Stimulated activated memory B cell treated with anti-CD40 and anti-IgM and Interleukin-4, amounts not matched to agents 10 μg/mL and 1 μg/mL and 100 μg/mL, for 72 hours (primary cell): Measurements from ENCODE around the gene IL19.

ENCODE experiments used
- ATAC-seq: fragments of 150-1000 bp; cut with Tn5 transposase; 2 replicates; pipeline ENCODE4 v1.10.0; 2021
- H3K27ac Mint-ChIP-seq: one replicate; pipeline ENCODE4 v1.8.0; 2022; ENCODE audit warnings: mild to moderate bottlenecking, mixed read lengths
- H3K27me3 Mint-ChIP-seq: one replicate; pipeline ENCODE4 v1.8.0; 2022; ENCODE audit warnings: mixed read lengths
- H3K36me3 Mint-ChIP-seq: one replicate; pipeline ENCODE4 v1.8.0; 2022; ENCODE audit warnings: mixed read lengths
- H3K4me1 Mint-ChIP-seq: one replicate; pipeline ENCODE4 v1.8.0; 2022; ENCODE audit warnings: mixed read lengths
- H3K4me3 Mint-ChIP-seq: one replicate; pipeline ENCODE4 v1.8.0; 2022; ENCODE audit warnings: mild to moderate bottlenecking, moderate library complexity, mixed read lengths
- H3K9me3 Mint-ChIP-seq: one replicate; pipeline ENCODE4 v1.8.0; 2022; ENCODE audit warnings: mixed read lengths

Gene IL19

GRCh38 chr1:206779638-206780037, 9.1 kb downstream of the IL19 start:
- H3K9me3 Mint-ChIP-seq: no peaks in the 10 kb centered on the region
- H3K36me3 Mint-ChIP-seq: no peaks in the 10 kb centered on the region
- H3K27ac Mint-ChIP-seq: no peak overlapping the region
- no peaks in the 10 kb centered on the region for H3K27me3 Mint-ChIP-seq
- no peak overlapping the region for H3K4me3 Mint-ChIP-seq
- ATAC-seq: no peak
- peaks cover 26% of the 10 kb centered on the region for H3K4me1 Mint-ChIP-seq

DNA sequence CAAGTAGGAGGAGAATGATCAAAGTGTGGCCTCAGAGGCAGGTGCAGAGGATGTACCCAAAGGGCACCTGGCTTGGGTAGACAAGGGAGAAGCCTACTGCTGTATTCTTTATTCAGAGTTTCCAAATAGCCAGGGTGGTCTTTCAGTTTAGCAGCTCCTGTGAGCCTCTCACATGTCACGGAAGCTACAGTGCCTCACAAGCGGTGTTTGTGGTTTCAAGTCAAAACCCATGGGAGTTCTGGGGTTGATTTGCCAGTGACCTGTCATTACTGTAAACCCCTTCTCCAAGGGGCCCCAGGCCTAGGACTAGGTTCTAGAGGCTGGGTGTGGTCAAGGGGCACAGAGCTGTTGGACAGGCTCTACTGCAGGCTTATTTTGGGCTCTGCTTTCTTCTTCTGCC, 11.9 kb downstream of the IL19 start:
- ATAC-seq: peak; percentile 83
- no peaks in the 10 kb centered on the region for H3K9me3 Mint-ChIP-seq
- peaks cover 51% of the 10 kb centered on the region for H3K4me1 Mint-ChIP-seq
- no peaks in the 10 kb centered on the region for H3K36me3 Mint-ChIP-seq
- H3K4me3 Mint-ChIP-seq: no peak overlapping the region
- H3K27me3 Mint-ChIP-seq: no peaks in the 10 kb centered on the region
- H3K27ac Mint-ChIP-seq: peak overlapping the region; percentile 26

DNA sequence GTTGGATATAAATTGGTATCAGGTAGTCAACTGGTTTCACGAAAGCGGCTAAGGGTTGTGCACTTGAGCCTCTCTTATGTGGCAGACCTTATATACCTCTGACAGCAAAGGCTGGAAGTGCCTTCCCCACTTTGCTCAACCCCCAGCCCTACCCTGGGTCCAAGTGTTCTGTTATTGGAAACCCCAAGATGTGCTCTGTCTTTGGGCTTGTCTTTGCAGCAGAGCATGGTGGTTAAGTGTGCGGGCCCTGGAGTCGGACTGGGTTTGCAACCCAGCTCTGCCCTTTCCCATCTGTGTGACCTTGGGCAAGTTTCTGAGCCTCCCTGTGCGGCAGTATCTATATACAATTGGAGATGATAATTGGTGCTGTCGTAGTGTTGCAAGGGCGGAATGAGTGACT, 12.9 kb downstream of the IL19 start:
- Mint-ChIP-seq H3K4me1 (peaks cover 51% of the 10 kb centered on the region), H3K27me3 (no peaks in the 10 kb centered on the region), H3K9me3 (no peaks in the 10 kb centered on the region), H3K4me3 (no peak overlapping the region), H3K27ac (no peak overlapping the region), H3K36me3 (no peaks in the 10 kb centered on the region)
- no peak for ATAC-seq

DNA sequence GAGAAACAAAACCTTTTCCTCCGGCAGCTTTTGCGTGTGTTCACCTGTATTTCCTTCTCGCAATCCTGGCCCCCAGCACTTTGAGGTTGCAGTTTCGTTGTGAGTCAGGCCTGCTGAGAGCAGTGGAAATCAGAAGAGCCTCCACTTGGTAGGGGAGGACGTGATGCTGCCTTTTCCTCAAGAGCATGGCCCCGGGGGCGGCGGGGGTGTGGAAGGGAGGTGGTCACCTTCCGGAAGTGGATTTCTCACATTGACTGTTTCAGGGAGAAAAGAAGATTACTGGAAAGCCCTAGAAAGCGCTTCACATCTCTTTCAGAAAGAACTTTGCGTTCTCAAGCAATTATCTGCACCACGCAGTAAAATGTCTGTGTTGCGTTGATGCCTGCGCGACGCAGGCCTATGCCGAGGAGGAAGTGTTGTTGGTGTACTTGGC, 13.9 kb downstream of the IL19 start:
- peak; percentile 89 for ATAC-seq
- H3K36me3 Mint-ChIP-seq: no peaks in the 10 kb centered on the region
- no peaks in the 10 kb centered on the region for H3K27me3 Mint-ChIP-seq
- no peaks in the 10 kb centered on the region for H3K9me3 Mint-ChIP-seq
- H3K27ac Mint-ChIP-seq: peak overlapping the region; percentile 73
- peak overlapping the region; percentile 61 for H3K4me3 Mint-ChIP-seq
- H3K4me1 Mint-ChIP-seq: peaks cover 51% of the 10 kb centered on the region

DNA sequence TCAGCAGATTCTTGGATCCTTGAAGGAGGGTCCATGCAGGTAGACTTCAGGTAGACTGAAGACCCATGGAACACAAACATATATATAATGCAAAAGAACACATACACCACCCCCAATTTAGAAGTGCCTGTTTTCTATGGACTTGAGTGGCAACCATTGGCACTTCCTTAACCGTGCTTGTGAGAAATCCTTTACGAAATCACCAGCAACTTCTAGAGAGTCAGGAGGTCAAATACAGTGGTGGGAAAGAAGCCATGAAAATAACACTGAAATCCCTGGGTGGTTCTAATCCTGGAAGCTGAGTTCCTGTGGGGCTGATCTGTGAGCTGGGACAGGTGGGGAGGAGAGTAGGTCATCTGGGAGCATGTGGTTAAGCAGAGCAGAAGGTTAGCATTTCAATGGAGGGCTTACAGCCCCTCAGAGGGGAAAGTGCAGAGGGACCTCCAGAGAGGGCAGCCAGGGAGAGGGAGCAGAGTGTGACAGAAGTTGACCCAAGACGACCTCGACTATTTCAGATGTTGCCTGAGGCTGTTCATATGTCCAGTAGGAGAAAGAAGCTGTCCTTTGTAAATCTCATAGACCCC, 14.7 kb downstream of the IL19 start:
- no peak for ATAC-seq
- Mint-ChIP-seq H3K9me3 (no peaks in the 10 kb centered on the region), H3K27ac (peak overlapping the region; percentile 73), H3K27me3 (no peaks in the 10 kb centered on the region), H3K4me1 (peaks cover 57% of the 10 kb centered on the region), H3K4me3 (no peak overlapping the region), H3K36me3 (no peaks in the 10 kb centered on the region)

DNA sequence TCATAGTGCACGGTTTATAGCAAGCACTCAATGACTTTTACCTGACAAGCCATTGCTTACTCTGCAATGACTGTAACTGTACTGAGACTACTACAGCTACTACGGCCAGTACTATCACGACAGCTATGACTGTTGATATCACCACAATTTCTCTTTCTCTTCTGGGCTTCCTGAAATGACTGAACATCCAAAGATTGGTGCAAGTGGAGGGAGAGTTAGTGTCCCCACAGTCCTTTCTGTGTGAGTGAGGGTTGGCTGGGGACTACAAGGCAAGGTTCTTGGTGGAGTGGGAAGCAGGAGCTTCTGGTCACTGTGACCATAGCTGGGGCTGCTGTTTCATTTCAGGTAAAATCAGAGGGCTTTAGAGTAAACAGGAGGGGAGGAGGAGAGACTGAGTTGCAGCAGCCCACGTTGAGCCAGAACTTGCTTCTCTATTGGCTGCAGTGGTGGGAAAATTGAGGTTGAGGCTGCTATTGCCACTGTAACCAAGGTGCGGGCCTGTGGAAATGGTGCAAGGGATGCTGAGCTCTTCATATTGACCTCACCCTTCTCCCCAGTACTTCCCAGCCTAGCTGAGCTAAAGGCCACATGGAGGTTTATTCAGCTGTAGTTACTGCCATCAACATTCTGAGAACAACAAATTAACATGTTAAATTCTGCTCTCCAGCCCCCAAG, 15.8 kb downstream of the IL19 start:
- ATAC-seq: no peak
- Mint-ChIP-seq H3K9me3 (no peaks in the 10 kb centered on the region), H3K36me3 (no peaks in the 10 kb centered on the region), H3K4me1 (peaks cover 68% of the 10 kb centered on the region), H3K27ac (peak overlapping the region; percentile 54), H3K27me3 (no peaks in the 10 kb centered on the region), H3K4me3 (no peak overlapping the region)

GRCh38 chr1:206787891-206788290, 17.3 kb downstream of the IL19 start:
- Mint-ChIP-seq H3K36me3 (no peaks in the 10 kb centered on the region), H3K27ac (peak overlapping the region; percentile 54), H3K27me3 (no peaks in the 10 kb centered on the region), H3K4me3 (no peak overlapping the region), H3K9me3 (no peaks in the 10 kb centered on the region), H3K4me1 (peaks cover 75% of the 10 kb centered on the region)
- ATAC-seq: no peak

DNA sequence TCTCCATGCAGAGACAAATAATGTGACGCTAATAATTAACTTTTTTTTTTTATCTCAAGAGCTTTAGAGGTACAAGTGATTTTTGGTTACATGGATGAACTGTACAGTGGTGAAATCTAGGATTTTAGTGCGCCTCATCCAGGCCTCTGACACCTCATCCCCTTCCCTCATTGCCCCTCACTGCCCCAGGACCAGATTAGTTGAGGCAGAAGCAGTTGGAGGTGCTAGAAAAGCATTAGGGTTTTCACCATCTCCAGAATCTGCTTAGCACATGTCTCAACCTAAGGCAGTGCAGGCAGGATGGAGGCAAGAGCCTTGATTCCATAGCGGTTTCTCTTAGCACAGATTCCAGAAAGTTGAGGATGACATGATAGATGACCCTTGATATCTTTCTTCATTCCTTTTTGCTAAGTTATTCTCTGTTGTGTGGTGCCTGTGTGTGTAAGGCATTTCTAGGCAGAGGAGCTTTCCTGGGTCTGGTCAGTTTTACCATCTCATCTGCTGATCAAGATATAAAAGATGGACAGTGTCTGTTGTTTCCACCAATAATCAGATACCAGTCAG, 18.0 kb downstream of the IL19 start:
- peaks cover 77% of the 10 kb centered on the region for H3K4me1 Mint-ChIP-seq
- no peak overlapping the region for H3K27ac Mint-ChIP-seq
- H3K27me3 Mint-ChIP-seq: no peaks in the 10 kb centered on the region

DNA sequence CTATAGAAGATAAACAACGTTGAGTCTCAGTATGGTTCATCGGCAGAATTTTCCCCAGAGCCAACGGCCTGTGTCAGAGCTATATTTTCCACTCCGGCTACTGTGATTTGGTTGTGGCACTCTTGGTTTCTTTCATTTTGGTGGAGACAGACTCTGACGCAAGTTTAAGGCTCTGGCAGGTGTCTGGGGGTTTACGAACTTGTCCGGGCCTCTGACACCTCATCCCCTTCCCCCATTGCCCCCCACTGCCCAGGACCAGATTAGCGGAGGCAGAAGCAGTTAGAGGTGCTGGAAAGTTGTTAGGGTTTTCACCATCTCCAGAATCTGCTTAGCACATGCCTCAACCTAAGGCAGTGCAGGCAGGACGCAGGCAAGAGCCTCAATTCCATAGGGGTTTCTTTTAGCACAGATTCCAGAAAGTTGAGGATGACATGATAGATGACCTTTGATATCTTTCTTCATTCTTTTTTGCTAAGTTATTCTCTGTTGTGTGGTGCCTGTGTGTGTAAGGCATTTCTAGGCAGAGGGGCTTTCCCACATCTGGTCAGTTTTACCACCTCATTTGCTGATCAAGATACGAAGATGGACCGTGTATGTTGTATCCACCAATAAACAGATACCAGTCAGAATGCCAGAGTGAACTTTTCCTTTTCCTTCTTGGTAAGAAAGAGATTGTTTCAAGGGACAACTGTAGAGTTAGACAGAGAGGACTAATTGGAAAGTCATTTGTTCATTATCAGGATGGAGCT, 20.1 kb downstream of the IL19 start:
- peak overlapping the region; percentile 94 for H3K27ac Mint-ChIP-seq
- H3K36me3 Mint-ChIP-seq: no peaks in the 10 kb centered on the region
- H3K4me3 Mint-ChIP-seq: peak overlapping the region; percentile 62
- ATAC-seq: peak; percentile 69
- H3K27me3 Mint-ChIP-seq: no peaks in the 10 kb centered on the region
- peaks cover 77% of the 10 kb centered on the region for H3K4me1 Mint-ChIP-seq
- peaks cover 2% of the 10 kb centered on the region for H3K9me3 Mint-ChIP-seq

More for the DNA sequence above, 18.0 kb downstream of the IL19 start:
- ATAC-seq: no peak
- Mint-ChIP-seq H3K9me3 (no peaks in the 10 kb centered on the region), H3K36me3 (no peaks in the 10 kb centered on the region), H3K4me3 (no peak overlapping the region)

- peak; percentile 87 for ATAC-seq
- no peaks in the 10 kb centered on the region for H3K36me3 Mint-ChIP-seq
- H3K27ac Mint-ChIP-seq: peak overlapping the region; percentile 94
- peak overlapping the region; percentile 8 for H3K4me3 Mint-ChIP-seq
- no peaks in the 10 kb centered on the region for H3K27me3 Mint-ChIP-seq
- H3K4me1 Mint-ChIP-seq: peaks cover 70% of the 10 kb centered on the region
- H3K9me3 Mint-ChIP-seq: peaks cover 2% of the 10 kb centered on the region
These were observed 22.5 kb downstream of the IL19 start for GRCh38 chr1:206792939-206793607.

DNA sequence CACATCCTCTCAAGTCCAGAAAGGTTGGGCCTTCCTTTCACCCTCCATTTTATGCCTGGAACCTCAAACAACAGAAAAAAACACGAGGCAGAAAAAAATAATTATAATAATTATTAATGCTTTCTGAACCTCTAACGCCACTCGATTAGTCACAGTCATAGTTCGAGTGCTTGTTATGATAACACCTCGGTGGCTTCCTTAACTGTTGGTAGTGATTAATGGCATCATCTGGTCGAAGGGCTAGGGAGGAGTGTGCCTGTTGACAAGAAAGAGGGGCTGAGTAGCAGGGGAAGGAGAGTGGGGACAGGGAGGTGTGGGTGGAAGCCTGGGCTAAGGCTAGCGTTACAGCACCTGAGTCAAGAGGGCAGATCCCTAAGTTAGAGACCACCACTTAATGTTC, 23.0 kb downstream of the IL19 start:
- H3K4me3 Mint-ChIP-seq: no peak overlapping the region

DNA sequence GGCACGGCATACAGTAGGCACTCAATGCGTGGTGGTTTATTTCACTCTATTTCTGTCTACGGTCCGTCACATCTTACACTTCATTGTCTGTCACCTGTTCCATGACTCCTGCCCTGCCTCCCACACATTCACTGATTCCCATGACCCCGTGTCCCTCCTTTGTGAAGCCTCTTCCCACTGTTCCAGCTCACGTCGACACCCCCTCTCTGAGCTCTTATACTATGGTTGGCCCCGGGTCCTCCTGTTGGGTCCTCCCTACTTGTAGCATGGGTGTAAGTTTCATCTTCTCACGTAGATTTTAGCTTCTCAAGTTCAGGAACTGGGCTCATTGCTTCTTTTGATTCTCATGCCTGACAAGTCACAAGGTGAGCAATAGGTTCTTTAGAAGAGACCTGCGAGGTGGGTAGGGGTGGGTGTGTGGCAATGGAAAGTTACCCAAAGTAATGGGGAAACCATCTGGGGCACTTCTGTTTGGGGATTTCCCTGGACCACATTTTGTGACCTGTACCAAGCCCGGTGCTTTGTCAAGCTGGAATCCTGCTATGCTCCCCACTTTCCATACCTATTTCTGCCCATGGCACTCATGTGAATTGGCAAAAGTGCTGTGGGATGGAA, 23.8 kb downstream of the IL19 start:
- H3K4me3 Mint-ChIP-seq: peak overlapping the region; percentile 48
- peaks cover 72% of the 10 kb centered on the region for H3K4me1 Mint-ChIP-seq
- no peaks in the 10 kb centered on the region for H3K36me3 Mint-ChIP-seq
- ATAC-seq: peak; percentile 61
- peak overlapping the region; percentile 94 for H3K27ac Mint-ChIP-seq
- H3K27me3 Mint-ChIP-seq: no peaks in the 10 kb centered on the region
- H3K9me3 Mint-ChIP-seq: peaks cover 2% of the 10 kb centered on the region

More for the DNA sequence above, 23.0 kb downstream of the IL19 start:
- no peak for ATAC-seq
- Mint-ChIP-seq H3K36me3 (no peaks in the 10 kb centered on the region), H3K9me3 (peaks cover 2% of the 10 kb centered on the region), H3K27ac (peak overlapping the region; percentile 94), H3K27me3 (no peaks in the 10 kb centered on the region), H3K4me1 (peaks cover 72% of the 10 kb centered on the region)

DNA sequence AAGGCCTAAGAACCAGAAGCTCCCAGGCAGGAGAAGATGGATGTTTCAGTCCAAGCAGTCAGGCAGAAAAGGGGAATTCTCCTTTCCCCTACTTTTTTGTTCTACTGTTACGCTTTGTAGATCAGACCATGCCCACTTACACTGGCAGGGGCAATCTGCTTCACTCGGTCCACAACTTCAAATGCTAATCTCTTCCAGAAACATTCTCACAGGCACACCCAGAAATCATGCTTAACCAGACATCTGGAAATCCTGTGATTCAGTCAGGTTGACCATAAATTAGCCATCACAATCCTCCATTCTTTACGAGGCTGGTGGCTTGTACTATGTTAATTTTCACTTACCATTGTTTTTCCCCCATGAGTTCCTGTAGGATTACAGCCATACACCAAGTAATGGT, 25.5 kb downstream of the IL19 start:
- H3K4me3 Mint-ChIP-seq: no peak overlapping the region
- H3K27me3 Mint-ChIP-seq: no peaks in the 10 kb centered on the region
- H3K36me3 Mint-ChIP-seq: no peaks in the 10 kb centered on the region
- H3K9me3 Mint-ChIP-seq: peaks cover 2% of the 10 kb centered on the region
- ATAC-seq: no peak
- peaks cover 65% of the 10 kb centered on the region for H3K4me1 Mint-ChIP-seq
- H3K27ac Mint-ChIP-seq: no peak overlapping the region

DNA sequence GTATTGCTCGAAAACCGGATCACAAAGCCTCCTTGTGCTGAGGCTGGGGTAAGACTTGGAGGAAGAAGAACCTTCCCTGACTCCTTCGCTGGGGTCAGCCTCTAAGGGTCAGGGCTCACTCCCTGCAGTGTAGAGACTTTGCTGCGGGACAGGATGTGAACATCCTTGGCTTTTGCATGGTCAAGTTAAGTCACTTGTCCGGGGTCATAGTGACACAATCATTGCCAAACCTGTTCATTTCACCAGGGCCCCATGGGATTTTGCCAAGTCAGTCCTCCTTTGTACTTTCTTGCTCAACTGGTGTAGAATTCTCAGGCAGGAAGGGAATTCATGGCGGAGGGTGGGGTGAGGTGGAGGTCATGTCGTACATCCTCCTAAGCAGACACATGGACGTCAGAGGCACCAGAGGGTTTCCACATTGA, 26.4 kb downstream of the IL19 start:
- H3K4me3 Mint-ChIP-seq: no peak overlapping the region
- H3K36me3 Mint-ChIP-seq: no peaks in the 10 kb centered on the region
- ATAC-seq: no peak
- peaks cover 65% of the 10 kb centered on the region for H3K4me1 Mint-ChIP-seq
- H3K27ac Mint-ChIP-seq: no peak overlapping the region
- H3K27me3 Mint-ChIP-seq: no peaks in the 10 kb centered on the region
- H3K9me3 Mint-ChIP-seq: peaks cover 2% of the 10 kb centered on the region
